C4-2B (cell line): ENCODE measurements around the gene M1AP.

ENCODE experiments used
- CTCF ChIP-seq: fragments of 450-650 bp; conservative IDR thresholded peaks from 2 replicates; pipeline ENCODE4 v1.5.1; 2017; ENCODE audit warnings: mild to moderate bottlenecking
- ZFX ChIP-seq: fragments of 450-650 bp; IDR thresholded peaks from 2 replicates; pipeline ENCODE4 v1.6.1; 2017

DNA sequence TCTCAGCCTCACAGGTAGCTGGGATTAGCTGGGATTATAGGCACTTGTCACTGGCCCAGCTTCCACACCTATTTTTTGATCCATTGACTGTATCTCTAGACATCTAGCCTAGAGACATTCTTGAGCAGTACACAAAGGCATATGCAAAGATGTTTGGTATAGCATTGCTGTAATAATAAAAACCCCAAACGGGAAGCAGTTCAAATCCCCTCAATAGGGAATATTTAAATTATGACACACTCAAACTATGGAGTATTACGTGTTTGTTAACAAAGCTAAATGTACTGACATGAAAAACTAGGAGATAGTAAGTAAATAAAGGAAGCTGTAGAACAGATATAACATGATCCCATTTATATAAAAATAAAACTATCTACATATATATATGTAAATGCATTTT is 65.9 kb downstream of the M1AP start:
- TF ChIP-seq CTCF: no peak
- no peak for TF ChIP-seq ZFX
